HG03342 (cell line): ENCODE results near the gene TRIM69.

ENCODE experiments used
- ATAC-seq: cut with Tn5 transposase; IDR thresholded peaks from one replicate; pipeline ENCODE4 v1.9.1; 2021; ENCODE audit warnings: mild to moderate bottlenecking, moderate library complexity; ENCODE audit not compliant: unreplicated experiment

TRIM69 gene

GRCh38 chr15:44798826-44799225 lies 62.5 kb downstream of the TRIM69 start:
- no peak for ATAC-seq

DNA sequence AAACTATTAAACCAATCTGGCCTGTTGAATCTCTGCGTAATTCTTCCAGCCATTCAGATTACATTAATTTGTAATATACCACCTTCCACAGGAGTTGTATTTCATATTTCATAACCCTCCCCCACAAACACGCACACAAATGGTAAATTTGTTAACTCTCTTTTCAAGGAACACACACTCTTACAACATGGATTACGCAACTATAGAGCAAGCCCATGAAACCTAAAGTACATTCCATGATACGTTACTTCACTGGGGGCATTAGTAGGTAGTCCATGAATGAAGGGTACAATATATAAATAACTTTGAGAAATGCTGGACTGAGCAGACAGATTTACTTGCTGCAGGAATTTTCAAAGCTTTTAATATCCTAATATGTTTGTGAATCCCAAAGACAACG lies 65.0 kb downstream of the TRIM69 start:
- no peak for ATAC-seq

GRCh38 chr15:44801797-44802196 lies 65.5 kb downstream of the TRIM69 start:
- ATAC-seq: no peak

- no peak for ATAC-seq
Observed at GRCh38 chr15:44802336-44802735, 66.0 kb downstream of the TRIM69 start.

DNA sequence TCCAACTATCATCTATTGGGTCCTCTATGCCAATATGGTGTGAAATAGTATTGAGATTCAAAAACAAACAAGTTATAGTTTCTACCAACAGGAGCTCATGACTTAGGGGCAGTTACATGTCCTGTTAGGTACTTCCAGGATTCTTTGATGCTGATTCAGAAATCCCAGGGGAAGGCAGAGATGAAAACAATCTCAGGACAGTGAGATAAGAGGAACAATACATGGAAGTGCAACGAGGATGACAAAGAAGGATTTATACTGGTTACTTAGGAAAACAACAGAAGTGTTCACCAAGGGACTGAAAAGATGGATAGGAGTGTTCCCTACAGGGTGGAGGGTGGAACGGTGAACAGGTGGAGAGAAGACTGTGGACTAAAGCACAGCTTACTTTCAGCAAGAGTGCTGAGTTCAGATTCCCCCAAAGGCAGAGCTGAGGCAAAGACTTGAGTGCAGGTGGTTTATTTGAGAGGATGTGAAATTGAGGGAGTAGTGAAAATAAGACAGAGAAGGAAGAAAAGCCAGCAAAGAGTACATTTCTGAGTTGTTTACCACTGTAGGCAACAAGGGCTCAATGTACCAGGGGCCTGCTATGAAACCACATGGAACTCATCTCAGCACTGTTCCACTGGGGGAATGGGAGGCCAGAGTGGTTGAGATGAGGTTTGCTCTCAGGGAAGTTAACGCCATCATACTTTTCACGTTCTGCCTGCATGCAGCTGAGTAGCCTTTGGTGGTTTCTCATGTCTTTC lies 68.1 kb downstream of the TRIM69 start:
- no peak for ATAC-seq

DNA sequence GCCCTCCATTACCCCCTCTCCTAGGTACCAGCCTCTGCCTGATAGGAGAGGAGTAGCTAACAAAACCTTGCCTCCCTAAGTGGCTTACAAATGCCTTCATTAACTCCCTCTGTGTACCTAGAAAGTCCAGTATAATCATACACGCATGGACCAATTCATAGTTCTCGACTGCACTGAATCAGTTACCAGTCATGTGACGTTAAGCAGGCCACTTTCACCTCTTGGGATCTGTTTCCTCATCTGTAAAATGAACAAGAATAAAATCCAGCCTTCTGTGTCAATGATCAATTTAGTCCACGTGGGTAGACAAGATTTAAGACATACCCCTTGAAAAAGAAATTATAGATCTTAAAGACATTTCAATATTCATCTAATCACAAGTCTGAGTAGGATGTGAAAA lies 72.2 kb downstream of the TRIM69 start:
- no peak for ATAC-seq

DNA sequence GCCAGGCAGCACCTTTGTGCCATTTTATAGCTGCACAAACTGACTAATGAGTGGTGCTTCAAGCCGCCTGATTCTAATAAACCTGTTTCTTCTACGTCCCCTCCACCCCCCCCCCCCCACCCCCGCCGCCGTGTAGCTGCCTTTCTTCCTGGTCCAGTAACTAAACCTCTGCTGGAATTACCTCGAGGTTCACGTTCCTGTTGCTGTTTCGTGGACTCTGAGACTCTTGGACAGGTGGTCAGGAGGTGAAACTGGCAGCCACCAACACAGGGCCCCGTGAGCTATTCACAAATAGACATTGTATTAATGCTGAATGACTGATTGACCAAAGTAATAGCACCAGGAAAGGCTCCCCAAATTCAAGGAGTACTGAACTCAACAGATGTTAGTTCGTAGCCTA lies 73.9 kb downstream of the TRIM69 start:
- ATAC-seq: no peak

DNA sequence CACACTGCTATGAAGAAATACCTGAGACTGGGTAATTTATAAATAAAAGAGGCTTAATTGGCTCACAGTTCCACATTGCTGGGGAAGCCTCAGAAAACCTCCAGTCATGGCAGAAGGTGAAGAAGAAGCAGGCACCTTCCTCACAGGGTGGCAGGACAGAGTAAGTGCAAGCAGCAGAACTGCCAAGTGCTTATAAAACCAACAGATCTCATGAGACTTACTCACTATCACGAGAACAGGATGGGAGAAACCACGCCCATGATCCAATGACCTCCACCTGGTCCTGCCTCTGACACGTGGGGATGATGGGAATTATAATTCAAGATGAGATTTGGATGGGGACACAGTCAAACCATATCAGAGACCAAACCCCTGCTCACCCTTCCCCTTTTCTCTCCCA lies 75.0 kb downstream of the TRIM69 start:
- no peak for ATAC-seq

DNA sequence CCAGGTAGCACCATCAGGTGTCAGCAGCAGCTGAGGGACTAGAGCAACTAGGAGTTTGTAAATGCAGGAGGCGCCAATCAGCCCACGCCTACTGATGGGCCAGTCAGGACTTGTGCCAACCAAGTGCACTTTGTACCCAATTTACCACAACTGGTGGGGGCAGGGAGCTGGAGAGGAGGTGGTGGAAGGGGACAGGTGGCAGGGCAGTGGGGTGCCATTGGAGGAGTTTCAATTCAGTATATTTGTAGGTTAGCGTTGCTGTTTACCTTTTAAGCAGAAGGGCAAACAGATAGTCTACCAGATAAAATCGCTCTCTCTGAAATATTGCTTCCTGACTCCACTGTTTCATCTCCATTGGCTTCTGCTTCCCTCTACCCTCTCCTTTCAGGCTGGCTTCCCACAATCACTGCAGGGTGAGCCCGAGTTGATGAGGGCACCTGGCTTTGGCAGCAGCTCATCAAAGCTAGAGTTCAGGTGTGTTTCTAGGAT lies 75.7 kb downstream of the TRIM69 start:
- no peak for ATAC-seq

- no peak for ATAC-seq
Observed at GRCh38 chr15:44813231-44813630, 76.9 kb downstream of the TRIM69 start.
